K562 (cell line): ENCODE data around the gene LAMB4. TPM values are rescaled to one million over a fixed set of nuclear protein-coding genes. Genes with fewer than 3 reads are reported as not detected.

Experiments used
- ATAC-seq: fragments of 200-7000 bp; cut with Tn5 transposase; 3 replicates; pipeline ENCODE4 v1.9.1; 2020; ENCODE audit warnings: moderate library complexity
- BruUV-seq: library from RNA; stranded (reverse); fragments of 400-500 nt; replicated peaks from 2 replicates; lab custom pipeline; 2021; lab: Mats Ljungman, UMichigan
- CTCF ChIA-PET: fragments of 300-600 bp; formaldehyde crosslinking; extraction: SDS; loops from one replicate; lab custom pipeline; 2021; ENCODE audit warnings: low intra/inter-chr PET ratio; lab: Yijun Ruan, JAX
- POLR2A ChIA-PET: fragments of 300-600, 350-650 bp; sonication (Branson Sonifier 250); formaldehyde crosslinking; extraction: SDS; loops from one replicate; lab custom pipeline; 2021; ENCODE audit warnings: antibody characterized with exemption, inconsistent platforms; lab: Yijun Ruan, JAX
- DNase-seq, 4 experiments: peaks; one replicate each; pipeline versions ENCODE4 v3.0.0 to v3.0.0-alpha.2; 2011 to 2018; ENCODE audit warnings: low spot score in 3 of 4, mixed read lengths in 3 of 4; ENCODE audit errors: extremely low read depth in 1 of 4
- FAIRE-seq: peaks from 2 replicates; lab custom pipeline; 2011; peaks lifted over from hg19 to GRCh38; lab: Jason Lieb, UNC
- H2AFZ ChIP-seq: 2 replicates; pipeline ENCODE4 v1.6.0; 2011; ENCODE audit warnings: low read depth, low read length, control low read depth, inconsistent platforms
- H3K27ac ChIP-seq: fragments of 200-600 bp; 3 replicates; pipeline ENCODE4 v1.8.0; 2011; ENCODE audit warnings: low read depth, mild to moderate bottlenecking, control low read depth, inconsistent platforms, low read length, moderate library complexity, mixed read lengths; ENCODE audit errors: extremely low read depth
- H3K27me3 ChIP-seq, 2 experiments: fragments of 300-600 bp in 1 of 2; 2 replicates in 1 of 2; 3 replicates in 1 of 2; pipeline versions ENCODE4 v1.6.0 to v1.8.0; 2011; ENCODE audit warnings: inconsistent platforms in 2 of 2, low read length in 2 of 2, mild to moderate bottlenecking in 1 of 2, mixed read lengths in 1 of 2, moderate library complexity in 1 of 2; ENCODE audit not compliant: control insufficient read depth in 2 of 2, insufficient read depth in 2 of 2
- H3K36me3 ChIP-seq: fragments of 300-600 bp; 3 replicates; pipeline ENCODE4 v1.8.0; 2011; ENCODE audit warnings: mild to moderate bottlenecking, low read length, inconsistent platforms; ENCODE audit not compliant: control insufficient read depth, insufficient read depth
- H3K4me1 ChIP-seq, 2 experiments: fragments of 200-600 bp in 1 of 2; replicated peaks in 1 of 2; 2 replicates in 1 of 2; 3 replicates in 1 of 2; pipeline versions ENCODE4 v1.5.1 to v1.8.0; 2011; ENCODE audit warnings: inconsistent platforms in 2 of 2, low read length in 2 of 2, mild to moderate bottlenecking in 1 of 2, mixed read lengths in 1 of 2, moderate library complexity in 1 of 2; ENCODE audit not compliant: control insufficient read depth in 2 of 2, insufficient read depth in 2 of 2
- H3K4me2 ChIP-seq: 2 replicates; pipeline ENCODE4 v1.6.1; 2011; ENCODE audit warnings: low read length, control low read depth, inconsistent platforms, mixed read lengths; ENCODE audit not compliant: insufficient read depth
- H3K4me3 ChIP-seq: fragments of 200-600 bp; sonication (generic), shearing (Covaris generic); 2 replicates; pipeline ENCODE4 v1.5.1; 2016; ENCODE audit warnings: control low read depth, inconsistent platforms
- H3K79me2 ChIP-seq: fragments of 200-600 bp; 3 replicates; pipeline ENCODE4 v1.8.0; 2011; ENCODE audit warnings: low read length, inconsistent platforms; ENCODE audit not compliant: control insufficient read depth, insufficient read depth
- H3K9ac ChIP-seq, 2 experiments: 2 replicates each; pipeline versions ENCODE4 v1.6.0 to v1.6.1; 2011; ENCODE audit warnings: low read depth in 2 of 2, low read length in 2 of 2, control low read depth in 1 of 2, inconsistent platforms in 1 of 2, mild to moderate bottlenecking in 1 of 2, mixed read lengths in 1 of 2; ENCODE audit not compliant: insufficient read depth in 1 of 2
- H3K9me1 ChIP-seq: one replicate; pipeline ENCODE4 v1.6.0; 2011; ENCODE audit warnings: inconsistent platforms, mild to moderate bottlenecking, low read length, moderate library complexity; ENCODE audit not compliant: control insufficient read depth, insufficient read depth
- H3K9me3 ChIP-seq: replicated peaks from 2 replicates; pipeline ENCODE4 v1.5.1; 2011; ENCODE audit warnings: low read depth, low read length, inconsistent platforms; ENCODE audit not compliant: control insufficient read depth, insufficient read depth
- H4K20me1 ChIP-seq: replicated peaks from 2 replicates; pipeline ENCODE4 v1.6.1; 2011; ENCODE audit warnings: low read length, inconsistent platforms, mixed read lengths; ENCODE audit not compliant: control insufficient read depth, insufficient read depth
- LEF1 ChIP-seq: fragments of 450-650 bp; IDR thresholded peaks from 2 replicates; pipeline ENCODE4 v1.6.1; 2016; ENCODE audit warnings: mild to moderate bottlenecking
- NONO ChIP-seq, 2 experiments: fragments of 200-400 bp in 1 of 2; fragments of 450-650 bp in 1 of 2; formaldehyde crosslinking in 1 of 2; IDR thresholded peaks; 2 replicates each; pipeline ENCODE4 v1.6.1; 2017; ENCODE audit warnings: low read depth in 2 of 2, mild to moderate bottlenecking in 2 of 2, moderate library complexity in 2 of 2, low read length in 1 of 2
- NR1H2 ChIP-seq: sonication (generic); formaldehyde crosslinking; IDR thresholded peaks from 2 replicates; pipeline ENCODE4 v1.4.0; 2020; ENCODE audit warnings: mild to moderate bottlenecking, missing genetic modification reagents
- NR2C2 ChIP-seq, 2 experiments: fragments of 200-800 bp in 1 of 2; sonication (Bioruptor generic) in 1 of 2; sonication (generic) in 1 of 2; formaldehyde crosslinking in 1 of 2; IDR thresholded peaks; 2 replicates each; pipeline versions ENCODE4 v1.6.1 to v1.8.0; 2016 to 2022; ENCODE audit warnings: mild to moderate bottlenecking in 1 of 2, missing compliant biosample characterization in 1 of 2, missing genetic modification characterization in 1 of 2, missing genetic modification reagents in 1 of 2
- PML ChIP-seq: IDR thresholded peaks from 2 replicates; pipeline ENCODE4 v1.6.1; 2012; ENCODE audit warnings: low read length, inconsistent platforms
- POLR2G ChIP-seq: fragments of 200-400 bp; formaldehyde crosslinking; IDR thresholded peaks from 2 replicates; pipeline ENCODE4 v1.6.1; 2017; ENCODE audit warnings: low read depth, mild to moderate bottlenecking, antibody characterized with exemption, low read length, moderate library complexity
- RBM14 ChIP-seq: fragments of 200-400 bp; formaldehyde crosslinking; IDR thresholded peaks from 2 replicates; pipeline ENCODE4 v1.6.1; 2018; ENCODE audit warnings: low read depth, mild to moderate bottlenecking, low read length, moderate library complexity, borderline replicate concordance; ENCODE audit not compliant: insufficient read depth
- SOX6 ChIP-seq: fragments of 450-650 bp; IDR thresholded peaks from 2 replicates; pipeline ENCODE4 v1.6.1; 2014; ENCODE audit warnings: mild to moderate bottlenecking
- STAT5A ChIP-seq: IDR thresholded peaks from 2 replicates; pipeline ENCODE4 v1.6.1; 2012; ENCODE audit warnings: low read length, inconsistent platforms, borderline replicate concordance
- THAP7 ChIP-seq: fragments of 250-450 bp; sonication (Bioruptor Pico); IDR thresholded peaks from 2 replicates; pipeline ENCODE4 v1.5.0; 2021
- ZNF282 ChIP-seq: sonication (generic); formaldehyde crosslinking; IDR thresholded peaks from 2 replicates; pipeline ENCODE4 v1.8.1; 2023; ENCODE audit warnings: missing genetic modification reagents
- ZNF316 ChIP-seq: fragments of 450-650 bp; IDR thresholded peaks from 2 replicates; pipeline ENCODE4 v1.6.1; 2016
- ZNF384 ChIP-seq: IDR thresholded peaks from 2 replicates; pipeline ENCODE4 v1.6.1; 2012; ENCODE audit warnings: low read depth, low read length, improper control_type of control experiment
- ZNF398 ChIP-seq: fragments of 250-450 bp; sonication (Bioruptor Pico); IDR thresholded peaks from 2 replicates; pipeline ENCODE4 v1.8.0; 2021; ENCODE audit warnings: moderate library complexity, mild to moderate bottlenecking, inconsistent platforms
- WGBS: fragments of 100-300 bp; shearing (Covaris generic); methylation state at CpG from one replicate; pipeline ENCODE4 v1.1.6; 2016; ENCODE audit warnings: low coverage, mixed read lengths; ENCODE audit not compliant: insufficient coverage; ENCODE audit errors: missing lambda C conversion rate; 5-methylcytosine and 5-hydroxymethylcytosine counted together
- in situ Hi-C: fragments of 300-500 bp; cut with MboI; formaldehyde crosslinking; loops from 4 replicates; pipeline ENCODE4 v1.15.0; 2018; ENCODE audit warnings: inconsistent platforms, mixed read lengths
- intact Hi-C: fragments of 100-400 bp; cut with micrococcal nuclease; formaldehyde crosslinking; loops from 2 replicates; pipeline ENCODE4 v1.14.2; 2022
- polyA plus RNA-seq, 8 experiments: library from polyadenylated mRNA; depleted of rRNA in 4 of 8; stranded (reverse) in 5 of 8; unstranded in 3 of 8; fragments of >200 nt; fragmentation: Nextera tagmentation in 2 of 8; fragmentation: Illumina TruSeq in 1 of 8; extraction: Ambion mirVana in 2 of 8; extraction: Trizol in 1 of 8; gene quantifications; 2 replicates each; pipeline versions ENCODE4 v1.2.1 to v1.2.3, GENCODE V29; 2011 to 2014; ENCODE audit warnings: inconsistent platforms in 1 of 8, missing spikeins in 1 of 8
- total RNA-seq, 7 experiments: library from RNA; depleted of rRNA in 6 of 7; stranded (reverse); fragments of >200 nt in 6 of 7; fragmentation: Illumina TruSeq in 2 of 7; extraction: Trizol in 2 of 7; gene quantifications; 2 replicates each; pipeline versions ENCODE4 v1.2.1 to v1.2.3, GENCODE V29; 2011 to 2021; ENCODE audit warnings: low replicate concordance in 1 of 7

LAMB4 gene
- total and polyA plus RNA-seq, 9 of the 15 experiments (the other 6 are each of a cell fraction or from before 2014, with no cell fraction given) = 0.06 to 0.13 (median 0.07) TPM; not detected in 6

DNA sequence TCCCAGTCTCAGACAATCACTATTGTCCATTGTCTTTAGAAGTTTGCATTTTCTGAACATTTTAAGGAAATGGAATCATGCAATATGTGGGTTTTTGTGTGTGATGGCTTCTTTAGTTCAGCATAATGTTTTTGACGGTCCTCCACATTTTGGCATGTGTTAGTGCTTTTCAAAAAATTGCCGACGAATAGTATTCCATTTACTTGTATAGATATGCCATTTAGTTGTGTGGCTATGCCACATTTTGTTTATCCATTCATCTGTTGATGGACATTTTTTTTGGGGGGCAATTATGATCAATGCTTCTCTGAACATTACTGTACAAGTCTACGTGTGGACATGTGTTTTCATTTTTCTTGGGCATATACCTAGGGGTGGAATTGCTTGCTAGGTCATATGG, 12.0 kb upstream of the LAMB4 start:
- Histone ChIP-seq H3K9ac (no peak overlapping the region), H3K36me3 (no peaks in the 10 kb centered on the region), H3K9me3 (no peaks in the 10 kb centered on the region), H3K79me2 (no peaks in the 10 kb centered on the region), H2AFZ (no peak overlapping the region), H3K27me3 (peaks cover 0 to 3% of the 10 kb centered on the region in 2 experiments; a peak in 1 of 5 replicates), H3K4me2 (no peak overlapping the region), H3K27ac (no peak overlapping the region), H3K4me1 (0 out of 5 replicates have a peak, but pooled peaks cover 0 to 3% of the 10 kb centered on the region in 2 experiments), H3K9me1 (no peaks in the 10 kb centered on the region), H4K20me1 (no peaks in the 10 kb centered on the region), H3K4me3 (no peak overlapping the region)
- ChIA-PET CTCF (no interaction called here), POLR2A (interaction anchor here (0.8 kb wide), 1 partner anchor 9 kb away, joined by 3 read pairs; no protein-coding TSS in a partner anchor)
- in situ Hi-C loops = loop anchor here (25.0 kb wide), 2 partner anchors 405 to 930 kb away; partner anchors contain the start of gene CBLL1
- intact Hi-C loops = loop anchor here (10.0 kb wide), 1 partner anchor 677 kb away; no protein-coding TSS in a partner anchor
- no TSS peak for BruUV-seq
- no peak for FAIRE-seq
- WGBS = 24% methylated on average over 4 of the region's 4 CpGs
- DNase-seq = no peak
- no peak for ATAC-seq
- TF ChIP-seq STAT5A (no peak), ZNF316 (peak; percentile 51; the same call in 1 of the 2 replicates)
- TF ChIP-seq, all 486 proteins: peak for 1

DNA sequence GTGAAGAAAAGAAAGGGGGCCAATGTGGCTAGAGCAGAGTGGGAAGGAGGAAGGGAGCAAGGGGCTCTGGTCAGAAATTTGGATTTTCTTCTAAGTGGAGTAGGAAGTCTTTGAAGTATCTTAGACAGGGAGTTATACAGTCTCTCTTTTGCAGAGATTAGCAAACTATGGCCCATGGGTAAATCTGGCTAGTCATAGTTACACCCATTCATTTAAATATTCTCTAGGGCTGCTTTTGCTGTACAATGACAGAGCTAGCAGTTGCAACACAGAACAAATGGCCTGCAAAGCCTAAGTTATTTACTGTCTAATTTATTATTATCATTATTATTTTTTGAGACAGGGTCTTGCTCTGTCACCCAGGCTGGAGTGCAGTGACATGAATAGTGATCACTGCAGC, 10.5 kb upstream of the LAMB4 start:
- Histone ChIP-seq H3K79me2 (no peaks in the 10 kb centered on the region), H4K20me1 (no peaks in the 10 kb centered on the region), H3K4me3 (no peak overlapping the region), H3K27ac (no peak overlapping the region), H2AFZ (no peak overlapping the region), H3K36me3 (no peaks in the 10 kb centered on the region), H3K9ac (no peak overlapping the region), H3K4me2 (no peak overlapping the region), H3K9me3 (no peaks in the 10 kb centered on the region), H3K9me1 (no peaks in the 10 kb centered on the region), H3K27me3 (peaks cover 0 to 3% of the 10 kb centered on the region in 2 experiments; a peak in 1 of 5 replicates), H3K4me1 (no peaks in the 10 kb centered on the region)
- ChIA-PET CTCF (no interaction called here), POLR2A (interaction anchor here (0.6 to 1.3 kb wide), 4 partner anchors 12 to 1858 kb away, joined by 3 read pairs; no protein-coding TSS in a partner anchor)
- DNase-seq (no peak), ATAC-seq (no peak), FAIRE-seq (no peak)
- intact Hi-C loops (loop anchor here (10.0 kb wide), 1 partner anchor 676 kb away; no protein-coding TSS in a partner anchor), in situ Hi-C loops (loop anchor here (25.0 kb wide), 2 partner anchors 403 to 928 kb away; partner anchors contain the start of gene CBLL1)
- no TSS peak for BruUV-seq
- no peak for TF ChIP-seq THAP7
- TF ChIP-seq PML = no peak
- TF ChIP-seq RBM14 = no peak
- TF ChIP-seq NR2C2 (CRISPR knock-in tag; IDR thresholded peaks at IDR 0.05) = no peak
- no peak for TF ChIP-seq NR2C2 (tag; IDR thresholded peaks at IDR 0.05)
- TF ChIP-seq POLR2G = no peak
- no peak for TF ChIP-seq NR1H2 (CRISPR knock-in tag)
- no peak for TF ChIP-seq ZNF398
- TF ChIP-seq LEF1 = no peak
- no peak for TF ChIP-seq SOX6
- no peak for TF ChIP-seq NONO (IDR thresholded peaks at IDR 0.05; ENCODE audit: low read depth in 2 of 2, low read length in 1 of 2)
- TF ChIP-seq ZNF282 (CRISPR knock-in tag) = no peak
- TF ChIP-seq ZNF384 = no peak
